Testis (tissue), 3 donors: Measurements from ENCODE around the gene PSMF1. TPM values are rescaled to one million over a fixed set of nuclear protein-coding genes. Genes with fewer than 3 reads are reported as not detected.

ENCODE experiments used
- DNase-seq: peaks from one replicate; pipeline ENCODE4 v3.0.0-alpha.2; 2019
- H3K27ac ChIP-seq, 2 donors: fragments of 200-600 bp; sonication (generic); one replicate each; pipeline ENCODE4 v1.5.1; 2019
- H3K27me3 ChIP-seq: fragments of 200-600 bp; sonication (generic); one replicate; pipeline ENCODE4 v1.5.1; 2019
- H3K36me3 ChIP-seq: fragments of 200-600 bp; sonication (generic); one replicate; pipeline ENCODE4 v1.5.1; 2017; ENCODE audit warnings: low read depth; ENCODE audit errors: missing control alignments
- H3K4me1 ChIP-seq: fragments of 200-600 bp; sonication (generic); one replicate; pipeline ENCODE4 v1.5.1; 2019
- H3K4me3 ChIP-seq, 2 donors: fragments of 200-600 bp; sonication (generic); one replicate each; pipeline ENCODE4 v1.5.1; 2017 to 2019
- H3K9me3 ChIP-seq: fragments of 200-600 bp; sonication (generic); one replicate; pipeline ENCODE4 v1.5.1; 2017
- CTCF ChIP-seq, 3 experiments: fragments of 450-650 bp in 2 of 3; fragments of 200-600 bp in 1 of 3; sonication (generic) in 1 of 3; IDR thresholded peaks; one replicate each; pipeline ENCODE4 v1.5.1; 2016 to 2019; ENCODE audit warnings: antibody characterized with exemption in 3 of 3, mild to moderate bottlenecking in 2 of 3, moderate library complexity in 1 of 3
- POLR2A ChIP-seq: fragments of 450-650 bp; IDR thresholded peaks from one replicate; pipeline ENCODE4 v1.6.1; 2017; ENCODE audit warnings: antibody characterized with exemption, mild to moderate bottlenecking, moderate library complexity
- WGBS, 2 donors: methylation state at CpG; one replicate each; pipeline ENCODE4 v1.1.5; 2018; 5-methylcytosine and 5-hydroxymethylcytosine counted together
- intact Hi-C: fragments of 100-400 bp; cut with DNase I; formaldehyde crosslinking; loops from one replicate; pipeline ENCODE4 v1.15.1; 2023; ENCODE audit warnings: low total_unique reads
- polyA plus RNA-seq: library from polyadenylated mRNA; stranded (reverse); fragments of 350-450 nt; fragmentation: Illumina TruSeq; extraction: RNeasy Lipid Tissue Mini Kit (QIAGEN cat#74804); gene quantifications from one replicate; pipeline ENCODE4 v1.2.3, GENCODE V29; 2014; ENCODE audit warnings: low read depth, low replicate concordance; ENCODE audit not compliant: insufficient read depth
- total RNA-seq, 2 donors: library from RNA; depleted of rRNA; stranded (reverse); fragments of >200 nt; gene quantifications; one replicate each; pipeline ENCODE4 v1.2.3, GENCODE V29; 2016

Gene PSMF1
- total and polyA plus RNA-seq, 3 donors from 2014 or later, result 265 to 380 (median 331) TPM

GRCh38 chr20:1163653-1164052 lies 45.3 kb downstream of the PSMF1 start:
- no peak for DNase-seq

GRCh38 chr20:1164871-1165270 lies 46.5 kb downstream of the PSMF1 start:
- Histone ChIP-seq H3K4me1 (no peaks in the 10 kb centered on the region), H3K36me3 (no peaks in the 10 kb centered on the region)
- intact Hi-C loops, result no loop called here

More at GRCh38 chr20:1163653-1164052, 45.3 kb downstream of the PSMF1 start:
- WGBS, 2 donors, result 70 to 83% methylated on average over 2 of the region's 2 CpGs
- H3K9me3 ChIP-seq, result no peaks in the 10 kb centered on the region
- no peaks in the 10 kb centered on the region for H3K36me3 ChIP-seq
- H3K4me1 ChIP-seq, result no peaks in the 10 kb centered on the region
- no peak overlapping the region for H3K27ac ChIP-seq
- TF ChIP-seq POLR2A (no peak), CTCF (IDR thresholded peaks at IDR 0.05) (no peak)
- H3K4me3 ChIP-seq, result no peak overlapping the region
- intact Hi-C loops, result no loop called here
- no peaks in the 10 kb centered on the region for H3K27me3 ChIP-seq

DNA sequence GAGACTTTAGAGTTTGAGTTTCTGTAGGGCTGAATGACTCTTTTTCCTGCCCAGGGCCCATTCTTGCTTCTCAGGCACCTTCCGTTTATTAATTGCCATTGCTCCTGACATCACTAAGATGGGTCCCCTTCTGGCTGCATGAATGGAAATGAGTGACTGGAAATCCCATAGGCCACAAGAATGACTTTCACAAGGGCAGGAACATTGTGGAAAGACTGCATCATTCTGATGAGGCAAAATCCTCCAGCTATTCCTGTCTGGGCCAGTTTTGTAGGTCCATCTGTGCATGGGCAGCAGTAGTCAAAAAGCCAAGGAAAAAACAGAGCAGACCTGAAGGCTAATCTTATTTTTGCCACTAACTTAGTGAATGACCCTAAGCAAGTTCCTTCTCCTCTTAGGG lies 47.1 kb downstream of the PSMF1 start:
- Histone ChIP-seq H3K4me3 (no peak overlapping the region), H3K9me3 (no peaks in the 10 kb centered on the region), H3K36me3 (no peaks in the 10 kb centered on the region), H3K4me1 (no peaks in the 10 kb centered on the region), H3K27me3 (no peaks in the 10 kb centered on the region), H3K27ac (no peak overlapping the region)
- TF ChIP-seq CTCF (IDR thresholded peaks at IDR 0.05) (no peak), POLR2A (no peak)
- intact Hi-C loops, result no loop called here
- no peak for DNase-seq
- 91 to 94% methylated on average over 1 of the region's 1 CpG for WGBS, 2 donors

More at GRCh38 chr20:1164871-1165270, 46.5 kb downstream of the PSMF1 start:
- WGBS, 2 donors, result 91 to 95% methylated on average over 7 of the region's 7 CpGs
- Histone ChIP-seq H3K4me3 (no peak overlapping the region), H3K9me3 (no peaks in the 10 kb centered on the region), H3K27me3 (no peaks in the 10 kb centered on the region), H3K27ac (no peak overlapping the region)
- DNase-seq, result no peak
- no peak for TF ChIP-seq POLR2A
- no peak for TF ChIP-seq CTCF (IDR thresholded peaks at IDR 0.05)

DNA sequence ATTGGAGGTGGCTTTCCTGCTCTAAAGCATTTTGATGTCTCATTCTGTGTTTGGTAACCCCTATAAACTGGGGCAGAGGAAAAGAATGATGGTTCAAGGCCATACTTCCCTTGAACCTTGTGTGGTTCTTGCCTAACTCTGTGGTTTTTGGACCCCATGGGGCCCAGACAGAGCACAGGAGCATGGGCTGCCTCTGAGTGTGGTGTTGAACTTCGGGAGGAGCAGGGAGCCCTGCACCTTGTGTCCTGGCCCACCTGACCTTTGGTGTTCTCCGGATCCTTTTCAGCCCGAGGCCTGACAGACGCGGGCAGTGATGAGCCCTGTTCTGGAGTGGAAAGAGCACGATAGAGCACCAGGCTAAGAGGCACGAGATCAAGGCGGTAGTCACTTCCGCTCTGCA lies 47.5 kb downstream of the PSMF1 start:
- no peaks in the 10 kb centered on the region for H3K27me3 ChIP-seq
- no peaks in the 10 kb centered on the region for H3K9me3 ChIP-seq
- TF ChIP-seq POLR2A (no peak), CTCF (IDR thresholded peaks at IDR 0.05) (no peak)
- WGBS, 2 donors, result 95 to 97% methylated on average over 9 of the region's 9 CpGs
- H3K27ac ChIP-seq, result no peak overlapping the region
- no peaks in the 10 kb centered on the region for H3K36me3 ChIP-seq
- no peaks in the 10 kb centered on the region for H3K4me1 ChIP-seq
- intact Hi-C loops, result no loop called here
- no peak overlapping the region for H3K4me3 ChIP-seq
- no peak for DNase-seq

DNA sequence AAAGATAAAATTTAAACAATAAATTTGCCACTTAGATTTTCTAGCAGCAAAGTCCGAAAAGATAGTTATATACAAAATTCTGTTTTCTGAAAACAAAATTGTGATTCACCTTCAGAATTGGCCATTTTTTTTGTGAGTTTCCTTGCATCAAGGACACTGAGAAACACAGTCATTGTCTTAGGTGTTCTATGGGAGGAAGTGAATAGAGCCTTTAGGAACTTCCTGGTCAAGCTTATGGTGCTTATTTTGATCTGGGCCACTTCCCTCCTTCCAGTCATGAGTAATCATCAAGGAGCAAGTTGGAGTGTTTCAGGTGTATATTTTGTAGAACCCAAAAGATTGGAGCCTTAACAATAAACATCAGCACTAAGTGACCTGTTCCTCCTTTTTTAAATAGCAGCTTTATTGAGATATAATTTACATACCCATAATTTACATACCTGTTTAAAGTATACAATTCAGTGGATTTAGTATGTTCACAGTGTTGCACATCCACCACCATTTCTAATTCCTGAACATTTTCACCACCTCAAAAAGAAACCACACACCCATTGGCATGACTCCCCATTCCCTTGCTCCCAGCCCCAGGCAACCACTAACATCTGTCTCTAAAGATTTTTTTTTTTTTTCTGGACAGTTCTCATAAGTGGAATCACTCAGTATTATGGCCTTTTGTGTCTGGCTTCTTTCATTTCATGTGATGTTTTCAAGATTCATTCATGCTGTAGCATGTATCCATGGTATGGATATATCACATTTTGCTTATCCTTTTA lies 48.7 kb downstream of the PSMF1 start:
- Histone ChIP-seq H3K36me3 (no peaks in the 10 kb centered on the region), H3K4me1 (no peaks in the 10 kb centered on the region), H3K9me3 (no peaks in the 10 kb centered on the region), H3K27me3 (no peaks in the 10 kb centered on the region), H3K4me3 (no peak overlapping the region), H3K27ac (no peak overlapping the region)
- TF ChIP-seq POLR2A (no peak), CTCF (IDR thresholded peaks at IDR 0.05) (no peak)
- 88 to 89% methylated on average over 1 of the region's 1 CpG for WGBS, 2 donors
- no peak for DNase-seq
- intact Hi-C loops, result no loop called here
